HG02763 (cell line): Measurements from ENCODE around the gene MAFF.
"Not testable (repeated sequence)": the region's sequence is repeated elsewhere in the genome, so short reads cannot be mapped to it uniquely, and the experiment has no call there.

Experiments used
- ATAC-seq: cut with Tn5 transposase; IDR thresholded peaks from one replicate; pipeline ENCODE4 v1.9.1; 2021; ENCODE audit warnings: mild to moderate bottlenecking, moderate library complexity; ENCODE audit not compliant: unreplicated experiment

The MAFF gene

GRCh38 chr22:38221908-38222796, 20.4 kb downstream of the MAFF start:
- no peak for ATAC-seq

DNA sequence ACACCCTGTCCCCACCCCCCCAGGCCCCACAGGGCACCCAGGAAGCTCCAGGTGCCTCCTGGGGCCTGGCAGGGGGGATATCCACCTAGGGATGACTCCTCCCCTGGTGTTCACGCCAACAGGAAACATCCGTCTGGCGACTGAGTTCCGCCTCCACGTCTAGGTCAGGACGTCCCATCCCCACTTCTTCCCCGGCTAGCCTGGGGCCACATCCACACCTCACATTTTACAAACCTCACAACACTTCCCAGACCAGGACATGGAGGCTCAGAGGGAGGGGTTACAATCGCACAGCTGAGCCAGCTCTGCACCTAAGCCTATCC, 21.0 kb downstream of the MAFF start:
- ATAC-seq: no peak

GRCh38 chr22:38223289-38223960, 21.6 kb downstream of the MAFF start:
- ATAC-seq: no peak

GRCh38 chr22:38226853-38227649, 25.3 kb downstream of the MAFF start:
- no peak for ATAC-seq

DNA sequence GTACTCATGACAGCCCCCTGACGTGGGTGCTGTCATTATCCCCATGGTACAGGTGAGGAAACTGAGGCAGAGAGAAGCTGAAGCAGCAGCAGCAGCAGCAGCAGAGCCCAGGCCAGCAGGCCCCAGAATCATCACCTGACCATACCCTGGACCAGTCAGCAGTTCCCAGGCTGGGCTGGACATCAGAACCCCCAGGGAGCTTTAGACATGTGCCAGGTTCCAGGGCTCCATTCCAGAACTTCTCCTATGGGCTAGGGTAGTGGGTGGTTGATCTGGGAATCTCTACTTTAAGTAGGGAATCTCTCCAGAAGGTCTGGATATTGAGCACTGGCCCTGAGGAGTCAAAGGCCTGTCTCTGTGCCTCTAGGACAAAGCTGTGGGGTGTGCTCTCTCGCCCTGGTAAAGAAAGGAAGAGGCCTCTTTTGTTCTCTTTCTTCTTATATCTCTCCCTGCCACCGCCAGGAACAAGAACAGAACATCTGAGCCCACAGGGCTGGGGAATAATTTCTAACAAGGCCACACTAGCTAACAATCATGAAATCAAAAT, 26.6 kb downstream of the MAFF start:
- no peak for ATAC-seq

DNA sequence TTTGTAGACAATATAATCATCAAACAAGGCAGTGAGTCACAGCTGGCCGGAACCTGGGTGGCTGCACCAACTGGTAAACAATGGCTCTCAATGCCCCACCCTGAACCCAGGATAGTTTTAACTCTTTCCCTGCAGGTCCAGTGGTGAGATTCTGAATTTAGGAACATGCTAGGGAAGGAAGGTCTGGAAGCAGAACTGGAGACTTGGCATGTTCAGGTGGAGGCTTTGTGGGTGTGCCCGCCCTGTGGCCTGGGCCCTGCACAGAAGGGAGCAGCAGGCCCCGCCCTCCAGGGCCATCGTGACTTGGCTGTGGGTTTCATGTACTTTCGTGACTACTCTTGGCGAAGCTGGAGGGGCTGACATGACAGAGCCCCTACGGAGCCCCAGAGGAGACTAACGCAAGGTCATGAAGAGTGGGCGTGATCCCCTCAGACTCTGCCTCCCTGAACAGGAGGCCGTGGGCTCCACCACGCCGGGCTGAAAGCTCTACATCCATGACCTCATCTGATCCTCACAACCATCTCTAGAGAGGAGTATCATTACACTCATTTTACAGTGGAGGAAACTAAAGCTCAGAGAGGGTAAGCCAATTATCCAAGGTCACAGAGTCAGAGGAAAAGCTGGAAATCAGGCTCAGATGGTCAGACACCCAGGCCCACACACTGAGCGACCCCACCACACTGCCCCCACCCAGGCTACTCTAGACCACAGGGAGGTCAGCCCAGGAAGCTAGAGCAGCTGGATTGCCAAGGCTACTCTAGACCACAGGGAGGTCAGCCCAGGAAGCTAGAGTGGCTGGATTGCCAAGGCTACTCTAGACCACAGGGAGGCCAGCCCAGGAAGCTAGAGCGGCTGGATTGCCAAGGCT, 27.3 kb downstream of the MAFF start:
- ATAC-seq: no peak

- ATAC-seq: no peak
These were observed 28.5 kb downstream of the MAFF start for GRCh38 chr22:38230108-38230825.

DNA sequence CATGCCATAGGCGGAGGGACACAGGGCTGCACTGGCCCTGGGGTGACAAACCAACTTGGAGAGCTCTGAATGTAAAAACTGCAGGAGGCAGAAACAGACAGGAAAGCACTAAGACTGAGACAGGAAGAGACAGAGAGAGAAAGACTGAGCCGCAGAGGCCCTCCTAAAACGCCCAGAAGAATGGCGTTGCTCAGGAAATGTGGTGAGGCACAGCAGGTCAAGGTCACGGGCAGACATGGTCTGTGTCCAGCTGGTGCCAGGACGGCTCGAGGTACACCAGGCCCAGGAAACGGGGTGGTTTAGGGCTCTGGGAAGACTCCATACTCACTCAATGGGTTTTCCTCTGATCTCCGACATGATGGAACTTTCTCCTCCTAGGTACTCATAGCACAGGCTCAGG, 29.1 kb downstream of the MAFF start:
- ATAC-seq: no peak

DNA sequence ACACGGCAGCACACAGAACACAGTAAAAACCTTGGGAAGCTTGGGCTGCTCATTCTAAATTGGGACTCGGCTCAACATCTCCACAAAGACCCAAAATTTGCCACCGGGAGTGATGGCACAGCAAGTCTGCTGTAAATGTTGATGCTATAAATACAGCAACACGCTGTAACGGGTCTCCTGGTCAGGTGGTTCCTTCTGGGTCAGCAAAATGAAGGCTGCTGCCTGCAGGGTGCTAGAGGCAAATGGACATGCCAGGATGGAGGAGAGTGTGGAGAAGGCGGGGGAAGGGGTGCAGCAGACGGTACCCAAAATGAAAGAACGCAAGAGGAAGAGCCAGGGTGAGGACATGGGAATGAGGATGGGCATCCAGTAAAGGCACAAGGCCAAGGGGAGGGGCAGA, 30.4 kb downstream of the MAFF start:
- no peak for ATAC-seq

- no peak for ATAC-seq
These were observed 31.6 kb downstream of the MAFF start for GRCh38 chr22:38233427-38233826.

DNA sequence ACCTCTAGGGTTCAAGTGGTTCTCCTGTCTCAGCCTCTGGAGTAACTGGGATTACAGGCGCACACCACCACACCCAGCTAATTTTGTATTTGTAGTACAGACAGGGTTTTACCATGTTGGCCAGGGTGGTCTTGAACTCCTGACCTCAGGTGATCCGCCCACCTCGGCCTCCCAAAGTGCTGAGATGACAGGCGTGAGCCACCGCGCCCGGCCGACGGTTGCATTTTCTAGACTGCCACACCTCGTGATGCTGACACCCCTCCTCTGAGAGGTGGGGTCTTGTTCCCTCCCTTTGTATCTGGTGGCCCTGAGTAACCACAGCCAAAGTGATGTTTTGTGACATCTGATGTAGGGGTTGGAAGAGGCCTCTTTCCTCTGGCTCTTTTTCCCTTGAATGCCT, 32.1 kb downstream of the MAFF start:
- ATAC-seq: not testable (repeated sequence)

DNA sequence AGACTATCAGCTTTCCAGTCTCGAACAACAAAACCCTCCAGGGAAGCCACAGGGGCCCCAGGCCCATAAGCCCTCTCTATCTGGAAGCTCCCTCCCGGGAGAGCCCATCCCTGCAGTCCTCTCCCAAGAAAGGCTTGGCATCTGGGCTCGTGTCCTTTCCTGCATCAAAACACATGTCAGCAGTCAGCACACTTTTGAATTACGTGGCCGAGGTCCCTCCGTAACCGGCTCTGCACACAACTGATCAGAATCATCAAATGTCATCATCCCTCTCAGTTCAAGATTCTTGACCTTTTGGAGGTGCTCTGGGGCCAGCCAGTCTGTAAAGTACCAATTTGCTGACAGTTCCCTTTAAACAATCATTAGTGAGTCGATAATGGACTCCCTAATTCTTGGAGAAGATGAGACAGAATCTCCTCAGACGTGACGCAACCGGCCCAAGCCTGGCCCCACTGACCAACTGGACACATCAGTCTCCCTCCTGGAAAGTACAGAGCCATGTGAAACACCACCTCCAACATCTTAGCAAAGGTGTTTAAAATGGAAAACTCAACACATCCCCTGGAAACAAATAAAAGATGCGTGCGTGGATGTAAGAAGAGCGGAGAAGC, 33.6 kb downstream of the MAFF start:
- no peak for ATAC-seq

DNA sequence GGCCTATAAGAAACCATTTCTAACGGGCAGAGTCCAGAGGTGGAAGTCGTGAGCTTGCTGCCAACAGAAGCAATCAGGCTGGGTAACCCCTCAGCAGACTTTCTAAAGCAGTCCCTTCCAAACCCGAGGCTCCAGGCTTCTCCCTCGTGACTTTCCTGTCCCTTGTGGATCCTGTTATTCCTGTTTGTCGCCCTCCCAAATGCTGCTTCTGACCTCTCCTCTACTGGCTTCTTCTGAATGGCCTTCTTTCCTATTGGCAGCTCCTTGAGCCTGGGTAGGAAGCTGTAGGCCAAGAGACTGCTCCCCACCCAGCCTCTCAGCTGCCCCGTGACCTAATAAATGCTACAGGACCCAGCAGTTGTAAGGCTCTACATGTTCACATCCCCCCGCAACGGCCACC, 35.0 kb downstream of the MAFF start:
- ATAC-seq: no peak

- ATAC-seq: no peak
These were observed 36.8 kb downstream of the MAFF start for GRCh38 chr22:38238519-38239071.

- ATAC-seq: no peak
These were observed 37.4 kb downstream of the MAFF start for GRCh38 chr22:38239101-38239761.

DNA sequence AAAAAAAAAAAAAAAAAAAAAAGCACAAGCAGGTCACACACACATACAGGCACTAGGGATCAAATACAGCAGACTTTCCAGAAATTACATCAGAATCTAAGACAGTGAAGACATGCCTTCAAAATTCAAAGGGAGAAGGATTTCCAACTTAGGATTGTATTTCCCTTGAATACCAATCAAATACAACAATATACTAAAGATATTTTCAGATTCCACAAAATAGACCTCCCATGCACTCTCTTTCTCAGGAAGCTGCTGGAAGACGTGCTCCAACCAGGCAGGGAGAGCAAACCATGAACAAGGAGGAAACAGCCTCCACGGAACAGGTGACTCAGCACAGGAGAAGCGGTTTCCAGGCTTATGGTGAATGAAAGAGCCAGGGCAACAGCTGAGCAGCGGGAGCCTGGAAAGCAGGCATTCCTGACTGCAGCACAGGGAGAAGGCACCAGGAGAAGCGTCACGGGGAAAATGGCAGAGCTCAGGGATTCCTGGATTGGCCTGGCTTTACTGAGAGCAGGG, 39.0 kb downstream of the MAFF start:
- no peak for ATAC-seq

DNA sequence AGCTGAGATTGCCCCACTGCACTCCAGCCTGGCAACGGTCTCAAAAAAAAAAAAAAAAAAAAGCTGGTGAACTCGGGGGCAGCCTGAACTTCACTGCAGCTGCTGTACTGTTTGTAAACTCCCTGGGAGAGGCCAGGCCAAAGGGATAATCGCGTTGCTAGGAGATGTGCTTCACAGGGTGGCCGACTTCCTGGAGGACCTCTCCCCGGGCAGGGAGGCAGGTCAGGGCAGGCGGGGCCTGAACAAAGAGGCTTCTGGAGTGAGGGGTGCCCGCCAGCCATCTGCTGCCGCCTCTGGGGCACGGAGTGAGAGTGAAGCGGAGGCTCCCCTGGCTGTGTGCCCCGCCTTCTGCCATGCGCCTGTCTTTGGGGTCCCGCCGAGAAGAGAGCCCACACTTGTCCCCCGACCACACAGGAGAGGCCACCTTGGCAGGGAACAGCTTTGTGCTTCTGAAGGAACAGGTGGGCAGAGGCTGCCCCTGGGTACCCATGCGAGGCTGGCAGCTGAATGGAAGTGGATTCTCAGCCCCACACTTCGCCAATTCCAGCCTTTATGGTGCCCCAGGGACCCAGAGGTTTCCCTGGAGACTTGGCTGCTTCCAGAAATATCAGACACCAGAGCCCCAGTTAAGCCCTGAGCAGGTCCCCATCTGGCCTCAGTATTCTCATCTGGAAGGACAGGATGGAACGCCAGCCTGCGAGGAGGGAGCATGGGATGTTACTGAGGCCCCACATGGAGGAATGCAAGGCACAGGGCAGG, 41.4 kb downstream of the MAFF start:
- ATAC-seq: no peak

DNA sequence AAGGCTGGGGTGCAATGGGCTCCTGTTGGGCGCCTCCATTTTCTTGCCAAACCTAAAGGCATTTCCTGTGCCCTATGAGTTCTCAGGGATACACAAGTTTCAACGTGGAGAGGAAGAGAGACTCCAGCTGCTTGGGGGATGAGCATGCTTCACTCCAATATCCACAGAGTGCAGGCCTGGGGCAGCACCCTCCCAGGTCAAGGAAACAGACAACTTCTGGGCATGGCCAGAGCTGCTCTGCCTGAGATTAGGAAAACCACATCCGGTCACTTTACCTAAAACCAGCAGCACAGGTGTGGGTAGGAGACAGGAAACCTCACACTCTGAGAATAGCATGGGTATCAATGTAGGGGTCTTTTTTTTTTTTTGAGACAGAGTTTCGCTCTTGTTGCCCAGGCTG, 42.3 kb downstream of the MAFF start:
- ATAC-seq: no peak
